Epithelial cell of esophagus (primary cell): ENCODE measurements around the gene SLC9A4.
A peak's percentile ranks its signal among the peaks of the same experiment; 100 is the strongest.

Experiments used
- DNase-seq: peaks from one replicate; pipeline ENCODE4 v3.0.0; 2010; ENCODE audit warnings: low read depth
- H3K4me3 ChIP-seq: 2 replicates; pipeline ENCODE4 v1.5.1; 2011; ENCODE audit warnings: mild to moderate bottlenecking, low read length, control low read depth
- CTCF ChIP-seq: IDR thresholded peaks from 2 replicates; pipeline ENCODE4 v1.5.1; 2011; ENCODE audit warnings: low read depth, mild to moderate bottlenecking, low read length, control low read depth, inconsistent platforms; ENCODE audit not compliant: insufficient read depth; ENCODE audit errors: missing control alignments

Gene SLC9A4

DNA sequence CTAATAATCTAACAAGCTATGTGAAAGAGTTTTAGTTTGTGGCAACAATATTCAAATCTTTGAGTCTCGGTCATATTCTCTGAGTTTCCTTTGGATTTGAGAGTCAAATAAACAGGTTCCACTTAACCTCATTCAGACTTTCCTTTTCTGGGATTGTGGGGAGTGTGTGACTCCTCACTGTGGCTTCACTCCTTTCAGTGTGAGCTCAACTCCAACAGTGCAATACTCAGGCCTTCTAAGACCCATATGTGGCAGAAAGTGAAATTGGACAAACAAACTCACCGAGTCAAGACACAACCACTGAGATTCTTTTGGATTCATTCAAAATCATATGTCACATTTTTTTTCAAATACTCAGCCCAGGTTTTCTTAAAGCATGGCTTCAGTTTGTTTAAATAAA, 25.4 kb downstream of the SLC9A4 start:
- TF ChIP-seq CTCF, result no peak
- no peak overlapping the region for H3K4me3 ChIP-seq
- DNase-seq, result no peak

DNA sequence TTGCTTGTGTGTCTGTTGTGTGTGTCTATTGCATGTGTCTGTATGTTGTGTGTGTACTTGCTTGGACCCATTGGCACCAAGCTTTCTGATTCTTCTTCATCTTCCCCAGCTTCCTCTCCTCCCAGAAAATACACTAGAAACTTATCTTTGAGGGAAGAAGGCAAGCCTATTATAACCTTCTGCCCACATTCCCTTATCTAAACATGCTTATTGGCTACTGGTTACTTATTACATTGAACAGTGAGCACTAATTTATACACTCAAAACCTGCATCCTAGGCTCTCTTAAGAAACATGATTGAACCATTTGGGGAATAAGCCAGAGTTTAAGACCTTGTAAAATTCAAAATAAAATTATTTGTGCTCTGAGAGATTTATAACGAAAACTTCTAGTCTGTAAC, 26.5 kb downstream of the SLC9A4 start:
- TF ChIP-seq CTCF, result no peak
- DNase-seq, result no peak

GRCh38 chr2:102502576-102502975, 29.6 kb downstream of the SLC9A4 start:
- no peak for TF ChIP-seq CTCF
- no peak for DNase-seq
- H3K4me3 ChIP-seq, result no peak overlapping the region

More for the DNA sequence above, 26.5 kb downstream of the SLC9A4 start:
- no peak overlapping the region for H3K4me3 ChIP-seq

DNA sequence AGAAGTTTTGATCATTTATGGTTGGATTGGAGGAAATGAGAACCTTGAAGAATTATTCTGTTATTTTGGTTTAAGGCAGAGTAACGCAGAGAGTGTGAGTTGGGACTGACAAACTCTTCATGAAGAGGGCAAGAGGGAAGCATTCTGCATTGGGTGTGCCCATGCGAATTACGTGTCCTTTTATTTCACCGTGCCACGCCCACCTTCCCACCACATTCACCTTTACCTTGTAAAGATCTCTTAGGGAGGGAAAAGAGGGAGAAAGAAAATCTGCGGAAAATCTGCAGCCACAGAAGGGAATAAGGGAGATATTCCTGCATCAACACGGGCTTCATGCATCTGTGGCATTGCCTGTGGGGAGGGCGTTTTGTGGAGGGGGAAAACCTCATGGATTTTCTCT, 31.8 kb downstream of the SLC9A4 start:
- TF ChIP-seq CTCF, result no peak
- H3K4me3 ChIP-seq, result no peak overlapping the region
- no peak for DNase-seq

GRCh38 chr2:102505290-102505689, 32.3 kb downstream of the SLC9A4 start:
- H3K4me3 ChIP-seq, result no peak overlapping the region
- no peak for TF ChIP-seq CTCF
- peak; percentile 85 for DNase-seq

DNA sequence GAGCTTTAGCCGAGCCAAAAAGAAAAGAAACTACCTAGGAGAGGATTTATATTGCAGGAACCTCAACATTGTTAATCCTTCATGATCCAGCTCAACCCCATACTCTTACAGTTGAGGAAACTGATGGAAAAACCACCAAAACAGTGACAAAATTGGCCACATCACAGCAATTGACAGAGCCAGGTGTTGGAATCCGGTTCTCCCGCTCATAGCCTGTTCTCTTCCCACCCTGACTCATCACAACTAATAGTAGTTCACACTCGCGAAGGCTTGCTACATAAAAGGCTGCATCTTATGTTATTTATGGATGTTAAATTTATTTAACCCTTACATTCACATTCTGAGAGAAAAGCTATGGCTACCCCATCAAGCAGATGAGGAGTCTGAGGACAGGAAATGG, 33.7 kb downstream of the SLC9A4 start:
- H3K4me3 ChIP-seq, result no peak overlapping the region
- TF ChIP-seq CTCF, result no peak
- peak; percentile 43 for DNase-seq

DNA sequence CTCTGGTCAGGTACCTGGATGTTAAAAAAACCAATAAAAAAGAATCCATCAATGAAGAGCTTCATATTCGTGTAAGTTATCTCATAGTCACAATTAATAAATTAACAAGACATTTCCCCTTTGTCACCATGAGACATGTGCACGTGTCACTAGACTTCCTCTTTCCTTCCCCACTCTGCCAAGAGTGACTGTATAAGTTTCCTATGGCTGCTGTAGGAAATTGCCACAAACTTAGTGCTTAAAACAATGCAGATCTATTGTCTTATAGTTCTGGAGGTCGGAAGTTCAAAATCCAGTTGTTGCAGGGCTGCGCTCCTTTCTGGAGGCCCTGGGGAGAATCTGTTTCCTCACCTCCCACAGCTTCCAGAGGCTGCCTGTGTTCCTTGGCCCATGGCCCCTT, 35.8 kb downstream of the SLC9A4 start:
- no peak overlapping the region for H3K4me3 ChIP-seq
- no peak for DNase-seq
- TF ChIP-seq CTCF, result no peak
